Measurements from ENCODE around the gene TROAP.

TROAP gene

GRCh38 chr12:49288412-49288853 is 34.6 kb upstream of the TROAP start (continued):
- TF ChIP-seq ZNF324 (tag by site-specific recombination; IDR thresholded peaks at IDR 0.05) (peak; percentile 74), OSR2 (tag by site-specific recombination; IDR thresholded peaks at IDR 0.05) (no peak), ZNF792 (tag by site-specific recombination; IDR thresholded peaks at IDR 0.05) (no peak)

GRCh38 chr12:49288922-49289555 is 34.0 kb upstream of the TROAP start:
- ChIA-PET POLR2A (interaction anchor here (1.4 to 1.9 kb wide), 7 partner anchors 8 to 69 kb away, joined by 3 to 18 read pairs (median 6); partner anchors contain the start of gene TROAP), CTCF (interaction anchor here (0.5 to 10.2 kb wide), 45 partner anchors 6 to 334 kb away, joined by 3 to 208 read pairs (median 4); partner anchors contain the start of genes C1QL4, DNAJC22, FAM186B and PRPF40B)
- TF ChIP-seq IKZF3 (tag by site-specific recombination; IDR thresholded peaks at IDR 0.05) (peak; percentile 5; the same call in 1 of the 2 replicates), ZNF600 (tag by site-specific recombination; IDR thresholded peaks at IDR 0.05) (0 out of 2 replicates have a peak, but pooled peaks have one; percentile 16), GLIS2 (tag by site-specific recombination; IDR thresholded peaks at IDR 0.05) (peak; percentile 48; the same call in 1 of the 2 replicates), ZNF335 (tag by site-specific recombination; conservative IDR thresholded peaks at IDR 0.05) (peak; percentile 87), HOXD13 (CRISPR knock-in tag; IDR thresholded peaks at IDR 0.05; ENCODE audit: borderline replicate concordance) (no peak), PRDM10 (tag by site-specific recombination; IDR thresholded peaks at IDR 0.05) (peak; percentile 54), ZNF677 (tag by site-specific recombination; IDR thresholded peaks at IDR 0.05) (no peak), ZBTB17 (tag by site-specific recombination; IDR thresholded peaks at IDR 0.05) (peak; percentile 5; the same call in 1 of the 2 replicates)
- Histone ChIP-seq H3K4me3 (ENCODE audit: low read depth, low read length) (no peak overlapping the region), H3K4me1 (ENCODE audit: control insufficient read depth, insufficient read depth, low read length) (no peaks in the 10 kb centered on the region), H3K27ac (ENCODE audit: extremely low read depth, low read depth, low read length) (no peak overlapping the region; the same call in 1 of the 2 replicates), H3K9me3 (ENCODE audit: control insufficient read depth, insufficient read depth, low read depth, low read length) (no peaks in the 10 kb centered on the region), H3K36me3 (ENCODE audit: control insufficient read depth in 2 of 2, insufficient read depth in 1 of 2, low read length in 2 of 2) (no peaks in the 10 kb centered on the region)

- ChIA-PET CTCF (interaction anchor here (0.6 to 10.2 kb wide), 12 partner anchors 7 to 486 kb away, joined by 3 to 208 read pairs (median 5); partner anchors contain the start of genes C1QL4, DNAJC22 and TROAP), POLR2A (interaction anchor here (0.5 to 7.6 kb wide), 11 partner anchors 10 to 459 kb away, joined by 3 to 94 read pairs (median 4); partner anchors contain the start of genes DNAJC22, SPATS2 and TROAP)
- peaks cover 8% of the 10 kb centered on the region for H3K4me1 ChIP-seq (ENCODE audit: control insufficient read depth, insufficient read depth, low read length)
- TF ChIP-seq ZBTB49 (tag by site-specific recombination; IDR thresholded peaks at IDR 0.05; ENCODE audit: low read depth) (no peak), ZBTB17 (tag by site-specific recombination; IDR thresholded peaks at IDR 0.05) (peak; percentile 97; the same call in 1 of the 2 replicates), ZNF600 (tag by site-specific recombination; IDR thresholded peaks at IDR 0.05) (peak; percentile 47; the same call in 1 of the 2 replicates), ZNF404 (tag by site-specific recombination; IDR thresholded peaks at IDR 0.05) (no peak)
- no peak overlapping the region for H3K27ac ChIP-seq (ENCODE audit: extremely low read depth, low read depth, low read length)
- H3K36me3 ChIP-seq (ENCODE audit: control insufficient read depth in 2 of 2, insufficient read depth in 1 of 2, low read length in 2 of 2): peaks cover 0 to 9% of the 10 kb centered on the region in 2 experiments; a peak in 1 of 3 replicates
- H3K9me3 ChIP-seq (ENCODE audit: control insufficient read depth, insufficient read depth, low read depth, low read length): no peaks in the 10 kb centered on the region
- no peak overlapping the region for H3K4me3 ChIP-seq (ENCODE audit: low read depth, low read length)
Measured at GRCh38 chr12:49292729-49293055, 30.4 kb upstream of the TROAP start.

Measured in HEK293 (cell line).